Activated T-cell treated with anti-CD3 and anti-CD28 coated beads, Interleukin-2, amount 50 U/mL, for 72 hours (primary cell): ENCODE results near the gene SP1. TPM values are rescaled to one million over a fixed set of nuclear protein-coding genes. Genes with fewer than 3 reads are reported as not detected.
"Not testable (repeated sequence)": the region's sequence is repeated elsewhere in the genome, so short reads cannot be mapped to it uniquely, and the experiment has no call there.

Experiments
- ATAC-seq, 2 donors: fragments of 150-1000 bp; cut with Tn5 transposase; replicated peaks in 1 of 2; 2 replicates each; pipeline ENCODE4 v1.10.0; 2021; ENCODE audit warnings: moderate library complexity in 2 of 2, mild to moderate bottlenecking in 1 of 2
- DNase-seq, 2 donors: peaks; one replicate each; pipeline ENCODE4 v3.0.0; 2021 to 2022; ENCODE audit warnings: mixed read lengths in 1 of 2
- H3K27ac Mint-ChIP-seq: one replicate; pipeline ENCODE4 v1.8.0; 2022; ENCODE audit warnings: mild to moderate bottlenecking, moderate library complexity, mixed read lengths
- H3K27me3 Mint-ChIP-seq: one replicate; pipeline ENCODE4 v1.8.0; 2022; ENCODE audit warnings: low read depth, mixed read lengths
- H3K36me3 Mint-ChIP-seq, 2 donors: one replicate each; pipeline ENCODE4 v1.8.0; 2022; ENCODE audit warnings: mixed read lengths in 2 of 2, mild to moderate bottlenecking in 1 of 2; ENCODE audit not compliant: insufficient read depth in 2 of 2
- H3K4me1 Mint-ChIP-seq: one replicate; pipeline ENCODE4 v1.8.0; 2022; ENCODE audit warnings: low read depth, mixed read lengths
- H3K4me3 Mint-ChIP-seq, 2 donors: one replicate each; pipeline ENCODE4 v1.8.0; 2022; ENCODE audit warnings: mild to moderate bottlenecking in 2 of 2, mixed read lengths in 2 of 2, moderate library complexity in 2 of 2
- H3K9me3 Mint-ChIP-seq, 2 donors: one replicate each; pipeline ENCODE4 v1.8.0; 2022; ENCODE audit warnings: mixed read lengths in 2 of 2
- total RNA-seq, 2 donors: library from RNA; stranded (reverse); gene quantifications; one replicate each; pipeline ENCODE4 v1.2.3, GENCODE V29; 2022

SP1 gene
- total RNA-seq, 2 donors from 2014 or later = 110 to 121 TPM

GRCh38 chr12:53344824-53345485 lies 35.0 kb upstream of the SP1 start:
- DNase-seq = peak; percentile 64 to 81
- peak overlapping the region; percentile 25 for H3K27ac Mint-ChIP-seq
- H3K9me3 Mint-ChIP-seq = no peaks in the 10 kb centered on the region
- peak; percentile 78 to 87 for ATAC-seq
- H3K36me3 Mint-ChIP-seq = no peaks in the 10 kb centered on the region
- H3K27me3 Mint-ChIP-seq = no peaks in the 10 kb centered on the region
- peak overlapping the region; percentile 89 to 97 for H3K4me3 Mint-ChIP-seq
- peaks cover 24% of the 10 kb centered on the region for H3K4me1 Mint-ChIP-seq

DNA sequence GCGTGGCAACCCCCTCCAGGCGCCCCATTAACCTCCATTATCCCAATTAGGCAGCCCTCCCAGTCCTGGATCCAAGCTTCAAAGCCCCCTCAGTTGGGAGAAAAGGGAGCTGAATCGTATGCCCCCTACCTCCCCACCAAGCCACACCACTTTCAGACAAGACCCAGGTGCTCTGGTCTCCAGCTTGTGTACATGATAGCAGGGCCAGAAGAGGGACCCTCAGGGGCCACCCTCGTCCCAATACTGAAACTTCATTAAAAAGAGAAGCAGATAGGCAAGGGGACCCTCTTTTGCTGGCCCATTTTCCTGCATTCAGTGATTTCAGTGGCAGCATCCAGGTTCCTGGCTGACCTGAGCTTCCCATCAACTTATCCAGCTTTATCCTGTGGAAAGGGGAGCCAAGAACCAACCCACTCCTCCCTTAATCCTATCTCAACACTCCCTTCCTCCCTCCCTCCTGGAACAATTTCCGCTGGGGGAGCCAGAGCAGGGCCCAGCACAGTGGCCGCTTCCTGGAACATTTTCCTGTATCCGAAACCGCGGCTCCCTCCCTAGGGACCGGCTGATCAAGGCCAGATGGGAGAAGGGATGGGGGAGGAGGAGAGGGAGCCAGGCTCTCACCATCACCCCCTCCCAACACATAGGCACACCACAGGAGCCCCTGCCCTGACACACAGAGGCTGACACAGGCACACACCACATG lies 34.3 kb upstream of the SP1 start:
- H3K27ac Mint-ChIP-seq = no peak overlapping the region
- peak; percentile 3 to 12 for ATAC-seq
- no peaks in the 10 kb centered on the region for H3K27me3 Mint-ChIP-seq
- H3K9me3 Mint-ChIP-seq = no peaks in the 10 kb centered on the region
- peaks cover 17% of the 10 kb centered on the region for H3K4me1 Mint-ChIP-seq
- no peaks in the 10 kb centered on the region for H3K36me3 Mint-ChIP-seq
- no peak for DNase-seq
- peak overlapping the region; percentile 89 to 97 for H3K4me3 Mint-ChIP-seq

DNA sequence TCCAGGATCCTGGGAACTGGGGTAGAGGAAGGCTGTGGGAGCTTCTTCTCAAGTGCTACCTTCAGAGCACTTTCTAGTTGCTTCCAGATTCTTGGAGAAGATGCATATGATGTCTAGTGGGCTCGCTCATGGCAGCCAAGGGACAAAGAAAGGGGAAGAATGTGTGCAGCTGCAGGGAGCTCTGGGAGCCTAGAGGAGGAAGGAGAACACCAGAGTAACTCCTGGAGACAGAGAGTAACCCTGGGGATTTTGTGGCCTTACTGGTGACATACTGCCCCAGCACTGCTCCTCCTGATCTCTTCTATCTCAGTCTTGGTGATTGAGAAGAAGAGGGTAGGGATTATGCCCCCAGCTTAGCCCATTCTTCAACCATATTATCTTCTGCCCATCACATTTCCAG lies 33.5 kb upstream of the SP1 start:
- H3K4me1 Mint-ChIP-seq = peaks cover 14% of the 10 kb centered on the region
- no peak overlapping the region for H3K27ac Mint-ChIP-seq
- no peaks in the 10 kb centered on the region for H3K9me3 Mint-ChIP-seq
- H3K27me3 Mint-ChIP-seq = no peaks in the 10 kb centered on the region
- H3K36me3 Mint-ChIP-seq = no peaks in the 10 kb centered on the region
- ATAC-seq (no peak), DNase-seq (no peak)
- H3K4me3 Mint-ChIP-seq = no peak overlapping the region

DNA sequence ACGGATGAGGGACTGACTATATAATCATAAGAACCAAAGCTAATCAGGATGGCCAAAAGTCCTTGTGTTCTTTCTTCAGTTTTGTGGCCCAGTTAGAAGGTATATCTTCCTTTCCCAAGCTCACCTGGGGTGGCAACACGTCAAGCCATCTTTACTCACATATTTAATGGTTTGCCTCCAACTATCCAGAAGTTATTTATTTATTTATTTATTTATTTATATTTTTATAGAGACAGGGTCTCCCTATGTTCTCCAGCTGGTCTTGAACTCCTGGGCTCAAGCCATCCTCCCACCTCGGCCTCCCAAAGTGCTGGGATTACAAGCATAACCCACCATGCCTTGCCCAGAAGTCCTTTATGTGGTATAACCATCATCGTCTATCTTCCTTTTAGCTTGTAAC lies 32.1 kb upstream of the SP1 start:
- H3K36me3 Mint-ChIP-seq = no peaks in the 10 kb centered on the region

DNA sequence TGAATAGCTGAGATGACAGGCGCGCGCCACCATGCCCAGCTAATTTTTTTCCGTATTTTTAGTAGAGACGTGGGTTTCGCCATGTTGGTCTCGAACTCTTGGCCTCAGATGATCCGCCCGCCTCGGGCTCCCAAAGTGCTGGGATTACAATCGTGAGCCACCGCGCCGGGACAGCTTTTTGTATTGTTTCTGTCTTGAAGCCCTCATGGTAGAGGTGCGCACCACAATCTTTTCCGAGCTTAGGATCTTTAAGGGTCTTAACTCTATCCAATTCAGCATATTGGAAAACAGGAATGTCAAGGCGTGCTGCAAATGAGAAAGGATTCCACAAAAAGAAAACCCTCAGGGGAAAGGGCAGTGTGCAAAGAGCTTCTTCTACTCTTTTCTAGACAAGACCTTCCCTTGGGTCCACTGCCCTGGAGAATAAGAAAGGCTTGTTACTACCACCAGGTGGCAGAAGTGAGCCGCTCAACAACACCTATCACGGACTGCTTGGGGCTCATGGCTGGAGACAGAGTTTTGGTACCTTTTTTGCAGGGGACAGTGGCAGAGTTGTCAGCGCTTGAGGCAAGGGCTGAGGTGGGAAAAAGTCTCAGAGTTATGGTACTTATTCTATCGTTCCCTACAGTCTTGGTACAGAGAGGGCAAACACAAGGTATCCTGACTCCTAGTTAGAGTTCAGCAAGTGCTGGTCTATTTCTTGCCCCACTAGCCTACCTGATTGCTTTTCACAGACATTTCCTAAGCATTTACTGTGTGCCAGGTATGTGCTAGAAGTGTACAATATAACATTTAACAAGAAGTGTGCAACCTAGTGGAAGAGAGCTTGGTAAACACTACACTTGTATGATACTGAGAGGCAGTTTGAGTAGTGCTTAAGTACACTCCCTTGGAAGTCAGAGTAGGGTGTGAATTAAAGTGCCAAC lies 27.4 kb upstream of the SP1 start:
- peaks cover 10% of the 10 kb centered on the region for H3K4me1 Mint-ChIP-seq
- H3K27me3 Mint-ChIP-seq = no peaks in the 10 kb centered on the region
- H3K27ac Mint-ChIP-seq = peak overlapping the region; percentile 2

More for the DNA sequence above, 32.1 kb upstream of the SP1 start:
- no peak for DNase-seq
- no peaks in the 10 kb centered on the region for H3K9me3 Mint-ChIP-seq
- H3K27me3 Mint-ChIP-seq = no peaks in the 10 kb centered on the region
- no peak overlapping the region for H3K27ac Mint-ChIP-seq
- ATAC-seq = no peak
- H3K4me1 Mint-ChIP-seq = peaks cover 21% of the 10 kb centered on the region
- no peak overlapping the region for H3K4me3 Mint-ChIP-seq

DNA sequence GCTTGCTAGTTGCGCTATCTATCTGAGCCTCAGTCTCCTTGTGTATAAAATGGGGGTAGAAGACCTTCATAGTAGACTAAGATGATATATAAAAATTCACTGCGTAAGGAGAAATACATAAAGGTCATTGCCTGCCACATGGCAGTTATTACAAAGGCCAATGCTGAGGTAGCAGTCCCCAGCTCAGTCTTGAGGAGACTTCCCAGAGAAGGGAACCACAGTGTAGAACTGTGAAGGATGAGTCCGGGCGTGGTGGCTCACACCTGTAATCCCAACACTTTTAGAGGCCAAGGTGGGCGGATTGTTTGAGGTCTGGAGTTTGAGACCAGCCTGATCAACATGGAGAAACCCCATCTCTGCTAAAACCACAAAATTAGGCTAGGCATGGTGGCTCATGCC lies 26.7 kb upstream of the SP1 start:
- peaks cover 10% of the 10 kb centered on the region for H3K4me1 Mint-ChIP-seq
- no peak overlapping the region for H3K27ac Mint-ChIP-seq
- no peak for DNase-seq
- H3K36me3 Mint-ChIP-seq = no peaks in the 10 kb centered on the region
- H3K4me3 Mint-ChIP-seq = no peak overlapping the region
- no peaks in the 10 kb centered on the region for H3K27me3 Mint-ChIP-seq
- no peaks in the 10 kb centered on the region for H3K9me3 Mint-ChIP-seq
- ATAC-seq = no peak

More for the DNA sequence above, 27.4 kb upstream of the SP1 start:
- Mint-ChIP-seq H3K9me3 (no peaks in the 10 kb centered on the region), H3K36me3 (no peaks in the 10 kb centered on the region), H3K4me3 (no peak overlapping the region)
- ATAC-seq (peak; percentile 100), DNase-seq (peak; percentile 83 to 85)

DNA sequence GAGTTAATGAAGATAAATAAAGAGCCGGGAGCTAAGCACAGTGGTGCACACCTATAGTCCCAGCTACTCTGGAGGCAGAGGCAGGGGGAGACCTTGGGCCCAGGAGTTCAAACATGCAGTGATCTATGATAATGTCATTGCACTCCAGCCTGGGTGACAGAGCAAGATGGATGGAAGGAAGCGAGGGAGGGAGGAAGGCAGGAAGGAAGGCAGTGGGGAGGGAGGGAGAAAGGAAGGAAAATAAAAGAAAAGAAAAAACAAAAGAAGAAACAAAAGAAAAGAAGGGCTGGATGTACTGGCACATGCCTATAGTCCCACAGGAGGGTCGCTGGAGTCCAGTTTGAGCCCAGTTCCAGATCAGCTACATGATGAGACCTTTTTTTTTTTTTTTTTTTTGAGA lies 24.9 kb upstream of the SP1 start:
- Mint-ChIP-seq H3K4me3 (no peak overlapping the region), H3K27ac (no peak overlapping the region), H3K9me3 (no peaks in the 10 kb centered on the region), H3K4me1 (peaks cover 10% of the 10 kb centered on the region), H3K36me3 (no peaks in the 10 kb centered on the region), H3K27me3 (no peaks in the 10 kb centered on the region)
- DNase-seq (no peak), ATAC-seq (no peak)

DNA sequence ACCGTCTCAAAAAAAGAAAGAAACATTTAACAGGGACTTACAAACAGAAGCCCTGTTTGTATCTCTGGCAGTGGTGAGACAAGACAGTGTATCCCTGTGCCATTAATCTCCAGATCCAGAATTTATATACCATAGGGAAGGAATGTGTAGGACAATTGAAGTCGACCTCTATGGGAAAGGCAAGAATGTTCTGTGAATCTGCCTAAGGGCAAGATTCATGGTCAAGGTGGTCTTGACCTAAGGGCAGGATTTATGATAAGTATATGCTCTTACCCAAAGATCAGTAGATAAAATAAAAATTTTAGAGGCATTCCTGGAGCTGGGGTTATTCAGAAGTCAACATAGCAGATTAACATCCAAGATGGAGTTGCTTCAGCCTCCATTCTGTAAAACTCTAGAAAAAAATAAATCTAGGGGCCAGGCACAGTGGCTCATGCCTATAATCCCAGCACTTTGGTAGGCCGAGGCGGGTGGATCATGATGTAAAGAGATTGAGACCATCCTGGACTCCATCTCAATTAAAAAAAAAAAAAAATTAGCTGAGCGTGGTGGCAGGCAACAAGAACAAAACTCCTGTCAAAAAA lies 21.0 kb upstream of the SP1 start:
- Mint-ChIP-seq H3K4me1 (no peaks in the 10 kb centered on the region), H3K9me3 (no peaks in the 10 kb centered on the region), H3K27me3 (no peaks in the 10 kb centered on the region), H3K4me3 (no peak overlapping the region), H3K27ac (no peak overlapping the region), H3K36me3 (no peaks in the 10 kb centered on the region)
- no peak for DNase-seq
- no peak for ATAC-seq

GRCh38 chr12:53361638-53362037 lies 18.3 kb upstream of the SP1 start:
- not testable (repeated sequence) for H3K36me3 Mint-ChIP-seq, H3K27ac Mint-ChIP-seq, DNase-seq, H3K27me3 Mint-ChIP-seq, ATAC-seq, H3K9me3 Mint-ChIP-seq, H3K4me3 Mint-ChIP-seq
- peaks cover 13% of the 10 kb centered on the region for H3K4me1 Mint-ChIP-seq

GRCh38 chr12:53365245-53365904 lies 14.6 kb upstream of the SP1 start:
- peak; percentile 43 to 58 for ATAC-seq

GRCh38 chr12:53373554-53374133 lies 6.3 kb upstream of the SP1 start:
- H3K9me3 Mint-ChIP-seq, DNase-seq, H3K27me3 Mint-ChIP-seq, ATAC-seq, H3K36me3 Mint-ChIP-seq: not testable (repeated sequence)
- H3K4me3 Mint-ChIP-seq = peak overlapping the region in 1 of 2 donors; percentile 44
- H3K4me1 Mint-ChIP-seq = peaks cover 48% of the 10 kb centered on the region
- peak overlapping the region; percentile 33 for H3K27ac Mint-ChIP-seq

More at GRCh38 chr12:53365245-53365904, 14.6 kb upstream of the SP1 start:
- DNase-seq = no peak
- Mint-ChIP-seq H3K4me1 (peaks cover 16% of the 10 kb centered on the region), H3K27me3 (no peaks in the 10 kb centered on the region), H3K36me3 (peaks cover 0 to 1% of the 10 kb centered on the region in 2 donors), H3K4me3 (peak overlapping the region; percentile 7 to 38), H3K9me3 (peaks cover 0 to 1% of the 10 kb centered on the region in 2 donors), H3K27ac (no peak overlapping the region)

DNA sequence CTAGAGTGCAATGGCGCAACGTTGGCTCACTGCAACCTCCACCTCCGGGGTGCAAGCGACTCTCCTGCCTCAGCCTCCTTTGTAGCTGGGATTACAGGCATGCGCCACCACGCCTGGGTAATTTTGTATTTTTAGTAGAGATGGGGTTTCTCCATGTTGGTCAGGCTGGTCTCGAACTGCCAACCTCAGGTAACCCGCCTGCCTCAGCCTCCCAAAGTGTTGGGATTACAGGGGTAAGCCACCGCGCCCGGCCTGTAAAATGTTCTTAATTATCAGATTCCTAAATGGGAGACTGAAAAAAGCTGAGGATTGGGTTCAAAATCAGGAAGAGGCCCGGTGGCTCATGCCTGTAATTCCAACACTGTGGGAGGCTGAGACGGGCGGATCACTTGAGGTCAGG lies 5.7 kb upstream of the SP1 start:
- H3K36me3 Mint-ChIP-seq, ATAC-seq, H3K27me3 Mint-ChIP-seq, H3K4me3 Mint-ChIP-seq, H3K27ac Mint-ChIP-seq, H3K9me3 Mint-ChIP-seq, DNase-seq: not testable (repeated sequence)
- peaks cover 50% of the 10 kb centered on the region for H3K4me1 Mint-ChIP-seq
